Smooth muscle cell (in vitro differentiated cells): ENCODE measurements around the gene TIMP2. TPM values are rescaled to one million over a fixed set of nuclear protein-coding genes. Genes with fewer than 3 reads are reported as not detected.

Experiments used
- DNase-seq: peaks from one replicate; lab custom pipeline; 2025; ENCODE audit not compliant: unreplicated experiment; lab: John Stamatoyannopoulos, UW
- H2AFZ ChIP-seq: fragments of 200-600 bp; sonication (generic); 2 replicates; pipeline ENCODE4 v1.6.0; 2016; ENCODE audit warnings: antibody characterized with exemption, low read depth, mild to moderate bottlenecking
- H3F3A ChIP-seq: fragments of 200-600 bp; sonication (generic); 2 replicates; pipeline ENCODE4 v1.6.0; 2017; ENCODE audit warnings: antibody characterized with exemption, low read depth
- H3K27ac ChIP-seq: fragments of 200-600 bp; sonication (generic); 2 replicates; pipeline ENCODE4 v1.5.1; 2016; ENCODE audit warnings: low read depth, mild to moderate bottlenecking
- H3K27me3 ChIP-seq: fragments of 200-600 bp; sonication (generic); 2 replicates; pipeline ENCODE4 v1.6.1; 2016; ENCODE audit warnings: low read depth, mild to moderate bottlenecking
- H3K36me3 ChIP-seq: fragments of 200-600 bp; sonication (generic); 2 replicates; pipeline ENCODE4 v1.5.1; 2016; ENCODE audit warnings: low read depth
- H3K4me1 ChIP-seq: fragments of 200-600 bp; sonication (generic); 2 replicates; pipeline ENCODE4 v1.5.1; 2016; ENCODE audit warnings: low read depth
- H3K4me2 ChIP-seq: fragments of 200-600 bp; sonication (generic); 2 replicates; pipeline ENCODE4 v1.6.0; 2016; ENCODE audit warnings: mild to moderate bottlenecking
- H3K4me3 ChIP-seq: fragments of 200-600 bp; sonication (generic); 2 replicates; pipeline ENCODE4 v1.5.1; 2016; ENCODE audit warnings: mild to moderate bottlenecking
- H3K79me2 ChIP-seq: fragments of 200-600 bp; sonication (generic); 2 replicates; pipeline ENCODE4 v1.6.0; 2016; ENCODE audit warnings: low read depth, mild to moderate bottlenecking
- H3K9ac ChIP-seq: fragments of 200-600 bp; sonication (generic); 2 replicates; pipeline ENCODE4 v1.6.0; 2016; ENCODE audit warnings: low read depth
- H3K9me3 ChIP-seq: fragments of 200-600 bp; sonication (generic); replicated peaks from 2 replicates; pipeline ENCODE4 v1.5.1; 2016; ENCODE audit warnings: low read depth
- H4K20me1 ChIP-seq: fragments of 200-600 bp; sonication (generic); 2 replicates; pipeline ENCODE4 v1.6.0; 2016; ENCODE audit warnings: low read depth
- WGBS: methylation state at CpG from one replicate; pipeline ENCODE4 v1.1.7; 2016; ENCODE audit warnings: low lambda C conversion rate; 5-methylcytosine and 5-hydroxymethylcytosine counted together
- polyA plus RNA-seq: library from polyadenylated mRNA; unstranded; fragments of >200 nt; fragmentation: Nextera tagmentation; extraction: Ambion mirVana; gene quantifications from 2 replicates; pipeline ENCODE4 v1.2.1, GENCODE V29; 2016
- total RNA-seq: library from RNA; depleted of rRNA; stranded (reverse); fragments of >200 nt; gene quantifications from 2 replicates; pipeline ENCODE4 v1.2.3, GENCODE V29; 2014
- TF ChIP-seq, protein P1 (sequence below): fragments of 200-600 bp; sonication (generic); IDR thresholded peaks from 2 replicates; pipeline ENCODE4 v1.5.1; 2017; ENCODE audit warnings: borderline replicate concordance, mild to moderate bottlenecking, antibody characterized with exemption; ENCODE audit not compliant: insufficient read depth, poor library complexity, severe bottlenecking

Gene TIMP2
- total and polyA plus RNA-seq, 2 experiments from 2014 or later: 37.8 to 111 TPM

GRCh38 chr17:78940708-78941107, 15.5 kb upstream of the TIMP2 start:
- no peak overlapping the region for H3K4me3 ChIP-seq
- H3K4me1 ChIP-seq: peaks cover 12% of the 10 kb centered on the region
- DNase-seq: no peak
- no peak overlapping the region for H2AFZ ChIP-seq
- no peak overlapping the region for H3K9ac ChIP-seq
- TF ChIP-seq, protein P1, sequence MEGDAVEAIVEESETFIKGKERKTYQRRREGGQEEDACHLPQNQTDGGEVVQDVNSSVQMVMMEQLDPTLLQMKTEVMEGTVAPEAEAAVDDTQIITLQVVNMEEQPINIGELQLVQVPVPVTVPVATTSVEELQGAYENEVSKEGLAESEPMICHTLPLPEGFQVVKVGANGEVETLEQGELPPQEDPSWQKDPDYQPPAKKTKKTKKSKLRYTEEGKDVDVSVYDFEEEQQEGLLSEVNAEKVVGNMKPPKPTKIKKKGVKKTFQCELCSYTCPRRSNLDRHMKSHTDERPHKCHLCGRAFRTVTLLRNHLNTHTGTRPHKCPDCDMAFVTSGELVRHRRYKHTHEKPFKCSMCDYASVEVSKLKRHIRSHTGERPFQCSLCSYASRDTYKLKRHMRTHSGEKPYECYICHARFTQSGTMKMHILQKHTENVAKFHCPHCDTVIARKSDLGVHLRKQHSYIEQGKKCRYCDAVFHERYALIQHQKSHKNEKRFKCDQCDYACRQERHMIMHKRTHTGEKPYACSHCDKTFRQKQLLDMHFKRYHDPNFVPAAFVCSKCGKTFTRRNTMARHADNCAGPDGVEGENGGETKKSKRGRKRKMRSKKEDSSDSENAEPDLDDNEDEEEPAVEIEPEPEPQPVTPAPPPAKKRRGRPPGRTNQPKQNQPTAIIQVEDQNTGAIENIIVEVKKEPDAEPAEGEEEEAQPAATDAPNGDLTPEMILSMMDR: no peak
- H3K36me3 ChIP-seq: no peaks in the 10 kb centered on the region
- 52% methylated on average over 6 of the region's 6 CpGs for WGBS
- no peaks in the 10 kb centered on the region for H3K9me3 ChIP-seq
- peaks cover 5% of the 10 kb centered on the region for H3F3A ChIP-seq
- H3K27ac ChIP-seq: peak overlapping the region; percentile 76
- H3K27me3 ChIP-seq: no peaks in the 10 kb centered on the region
- peak overlapping the region; percentile 59 for H3K4me2 ChIP-seq
- H4K20me1 ChIP-seq: no peaks in the 10 kb centered on the region
- no peaks in the 10 kb centered on the region for H3K79me2 ChIP-seq

DNA sequence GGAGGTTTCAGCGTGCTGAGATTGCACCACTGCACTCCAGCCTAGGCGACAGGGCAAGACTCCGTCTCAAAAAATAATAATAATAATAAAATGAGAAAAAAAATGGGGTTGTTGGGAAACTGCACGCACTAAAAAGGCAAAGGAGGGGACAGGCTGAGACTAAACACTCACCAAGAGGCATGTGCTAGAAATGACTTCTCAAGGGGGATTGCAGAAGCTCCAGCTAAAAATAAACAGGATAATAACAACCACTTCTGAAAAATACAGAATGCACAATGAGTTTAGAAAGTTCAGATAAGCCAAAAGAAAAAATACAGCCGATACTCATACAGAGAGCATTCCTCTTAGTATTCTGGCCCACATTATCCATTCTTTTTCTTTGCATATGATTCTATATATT, 15.1 kb upstream of the TIMP2 start:
- no peaks in the 10 kb centered on the region for H3K27me3 ChIP-seq
- no peaks in the 10 kb centered on the region for H4K20me1 ChIP-seq
- TF ChIP-seq, protein P1: no peak
- H3K4me1 ChIP-seq: peaks cover 12% of the 10 kb centered on the region
- H3K79me2 ChIP-seq: no peaks in the 10 kb centered on the region
- no peak overlapping the region for H3K4me3 ChIP-seq
- no peak for DNase-seq
- H3F3A ChIP-seq: peaks cover 9% of the 10 kb centered on the region
- no peaks in the 10 kb centered on the region for H3K9me3 ChIP-seq
- 69% methylated on average over 5 of the region's 5 CpGs for WGBS
- no peak overlapping the region for H2AFZ ChIP-seq
- H3K27ac ChIP-seq: peak overlapping the region; percentile 76
- peak overlapping the region; percentile 59 for H3K4me2 ChIP-seq
- no peaks in the 10 kb centered on the region for H3K36me3 ChIP-seq
- no peak overlapping the region for H3K9ac ChIP-seq

DNA sequence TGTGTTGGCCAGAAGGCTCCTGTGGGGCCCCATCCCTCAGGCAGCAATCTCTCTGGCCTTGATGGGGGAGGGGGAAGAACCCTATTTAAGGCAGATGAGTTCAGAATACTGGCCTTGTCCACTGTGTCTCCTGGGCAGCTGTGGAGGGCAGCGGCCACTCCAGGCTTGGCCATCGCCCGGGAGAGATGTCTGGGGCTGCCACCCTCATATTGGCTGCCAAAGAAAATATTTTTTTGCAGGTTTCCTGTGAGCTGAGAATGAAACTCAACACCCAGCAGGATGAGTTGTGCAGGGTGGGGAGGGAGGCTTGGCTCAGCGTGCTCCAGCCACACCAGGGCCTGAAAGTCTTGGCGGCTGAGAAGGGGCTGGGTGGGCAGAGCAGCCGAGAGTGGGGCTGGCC, 14.4 kb upstream of the TIMP2 start:
- H3K4me2 ChIP-seq: no peak overlapping the region
- no peak overlapping the region for H3K9ac ChIP-seq
- peak overlapping the region; percentile 76 for H3K27ac ChIP-seq

GRCh38 chr17:78937561-78937960, 12.4 kb upstream of the TIMP2 start:
- no peaks in the 10 kb centered on the region for H4K20me1 ChIP-seq
- no peaks in the 10 kb centered on the region for H3K27me3 ChIP-seq
- no peak overlapping the region for H3K9ac ChIP-seq
- DNase-seq: no peak
- no peaks in the 10 kb centered on the region for H3K9me3 ChIP-seq
- H2AFZ ChIP-seq: no peak overlapping the region
- no peak overlapping the region for H3K27ac ChIP-seq
- peaks cover 24% of the 10 kb centered on the region for H3K4me1 ChIP-seq
- TF ChIP-seq, protein P1: no peak
- H3F3A ChIP-seq: peaks cover 18% of the 10 kb centered on the region
- no peak overlapping the region for H3K4me3 ChIP-seq
- no peaks in the 10 kb centered on the region for H3K79me2 ChIP-seq
- WGBS: 84% methylated on average over 11 of the region's 11 CpGs
- H3K36me3 ChIP-seq: no peaks in the 10 kb centered on the region
- H3K4me2 ChIP-seq: no peak overlapping the region

More for the DNA sequence above, 14.4 kb upstream of the TIMP2 start:
- Histone ChIP-seq H3K36me3 (no peaks in the 10 kb centered on the region), H3K79me2 (no peaks in the 10 kb centered on the region), H3K27me3 (no peaks in the 10 kb centered on the region), H4K20me1 (no peaks in the 10 kb centered on the region), H3K4me3 (no peak overlapping the region), H3K9me3 (no peaks in the 10 kb centered on the region), H3K4me1 (peaks cover 15% of the 10 kb centered on the region), H2AFZ (no peak overlapping the region), H3F3A (peaks cover 14% of the 10 kb centered on the region)
- TF ChIP-seq, protein P1: no peak
- DNase-seq: no peak
- 78% methylated on average over 6 of the region's 6 CpGs for WGBS
